Measurements from ENCODE around the gene FIGNL2.

The FIGNL2 gene

DNA sequence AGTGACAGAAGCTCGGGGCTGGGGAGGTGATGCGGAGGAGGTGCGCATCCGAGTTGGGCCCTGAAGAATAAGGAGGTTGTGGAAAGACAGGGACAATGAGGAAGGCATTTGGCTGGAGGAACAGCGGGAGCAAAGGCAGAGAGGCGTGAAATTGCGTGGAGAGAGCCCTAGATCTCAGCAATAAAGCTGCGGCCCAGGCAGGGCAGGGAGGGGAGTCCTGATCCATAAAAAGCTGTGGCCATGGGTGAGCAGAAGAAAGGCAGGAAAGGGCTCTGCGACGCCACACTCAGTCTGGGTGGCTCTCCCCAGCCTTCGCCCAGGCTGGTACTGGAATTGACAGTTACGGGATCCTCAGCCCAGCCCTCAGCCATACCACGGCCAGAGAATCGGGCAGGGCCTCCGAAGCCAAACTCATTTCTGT is 2.2 kb downstream of the FIGNL2 start:
- no peak for DNase-seq (ENCODE audit: low spot score)
- TF ChIP-seq CTCF (IDR thresholded peaks at IDR 0.05; ENCODE audit: extremely low read depth, missing control alignments), result no peak

- DNase-seq (ENCODE audit: low spot score), result no peak
- no peak for TF ChIP-seq CTCF (IDR thresholded peaks at IDR 0.05; ENCODE audit: extremely low read depth, missing control alignments)
Measured at GRCh38 chr12:51845482-51845881, 3.0 kb downstream of the FIGNL2 start.

DNA sequence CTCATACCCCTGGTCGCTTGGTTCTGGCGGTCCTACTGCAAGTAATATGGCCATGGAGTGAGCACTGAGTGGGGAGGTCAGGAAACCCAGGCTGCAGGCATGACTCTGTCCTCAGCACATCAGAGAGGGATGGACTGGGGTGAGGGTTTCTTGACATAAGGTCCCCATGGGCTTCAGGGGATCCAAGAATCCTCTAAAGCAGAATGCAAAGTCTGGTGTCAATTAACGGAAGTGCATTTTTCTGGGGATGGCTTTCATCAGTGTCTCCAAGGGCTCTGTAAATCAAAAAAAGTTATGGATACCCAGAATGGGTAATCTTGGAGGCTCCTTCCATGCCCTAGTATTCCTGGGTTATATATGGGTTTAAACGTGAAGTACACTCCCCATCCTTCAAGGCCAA is 3.7 kb downstream of the FIGNL2 start:
- DNase-seq (ENCODE audit: low spot score), result no peak
- no peak for TF ChIP-seq CTCF (IDR thresholded peaks at IDR 0.05; ENCODE audit: extremely low read depth, missing control alignments)

DNA sequence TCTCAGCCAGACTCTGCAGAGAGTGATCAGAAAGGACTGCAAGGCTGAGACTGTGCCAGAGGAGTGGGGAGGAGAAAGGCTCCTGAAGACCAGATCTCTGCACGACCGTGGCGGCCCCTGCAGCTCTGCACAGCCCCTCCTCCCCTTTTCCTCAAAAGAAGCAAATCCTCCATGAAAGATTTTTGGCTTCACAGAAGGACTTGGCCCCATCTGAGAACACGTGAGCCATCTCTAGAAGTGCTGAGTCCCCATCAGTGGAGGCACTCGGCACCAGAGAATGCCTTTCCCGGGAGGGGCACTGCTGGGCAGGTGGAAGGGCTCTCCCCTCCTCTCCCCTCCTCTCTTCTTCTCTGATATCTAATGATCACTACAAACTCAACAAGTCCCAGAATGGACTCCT is 6.8 kb downstream of the FIGNL2 start:
- no peak for DNase-seq (ENCODE audit: low spot score)
- no peak for TF ChIP-seq CTCF (IDR thresholded peaks at IDR 0.05; ENCODE audit: extremely low read depth, missing control alignments)

DNA sequence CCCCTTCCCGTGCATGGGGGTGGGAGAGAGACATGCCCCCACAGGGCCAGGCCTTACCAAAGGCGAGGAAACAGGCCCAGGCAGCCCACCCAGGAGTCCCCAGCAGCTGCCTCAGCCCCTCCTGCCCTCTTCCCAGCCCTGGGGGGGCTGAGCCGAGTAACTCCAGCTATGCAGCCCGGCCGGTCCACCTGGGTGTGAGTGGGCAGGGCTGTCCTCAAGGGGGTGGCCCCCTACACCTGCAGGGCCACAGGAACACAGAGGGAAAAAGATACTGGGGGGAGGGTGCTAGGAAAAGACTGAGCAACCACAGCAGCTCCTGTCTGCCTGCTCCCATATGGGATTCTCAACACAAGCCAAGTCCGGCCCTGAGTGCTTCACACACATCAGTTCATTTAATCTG is 7.6 kb downstream of the FIGNL2 start:
- no peak for TF ChIP-seq CTCF (IDR thresholded peaks at IDR 0.05; ENCODE audit: extremely low read depth, missing control alignments)

GRCh38 chr12:51839310-51839947 is 9.1 kb downstream of the FIGNL2 start:
- no peak for TF ChIP-seq CTCF (IDR thresholded peaks at IDR 0.05; ENCODE audit: extremely low read depth, missing control alignments)
- DNase-seq (ENCODE audit: low spot score), result no peak

More for the DNA sequence above, 7.6 kb downstream of the FIGNL2 start:
- DNase-seq (ENCODE audit: low spot score), result no peak

GRCh38 chr12:51838762-51839161 is 9.8 kb downstream of the FIGNL2 start:
- DNase-seq (ENCODE audit: low spot score), result no peak
- no peak for TF ChIP-seq CTCF (IDR thresholded peaks at IDR 0.05; ENCODE audit: extremely low read depth, missing control alignments)

Measured in GM20000 (cell line).